Right kidney (tissue), 1 donor: ENCODE measurements around the gene GRIN3A.

Experiments
- DNase-seq: peaks from one replicate; pipeline ENCODE4 v3.0.0-alpha.2; 2016

GRIN3A gene

GRCh38 chr9:101705135-101705661 lies 33.2 kb downstream of the GRIN3A start:
- peak; percentile 35 for DNase-seq

GRCh38 chr9:101702257-101702656 lies 36.2 kb downstream of the GRIN3A start:
- no peak for DNase-seq

- no peak for DNase-seq
Measured at GRCh38 chr9:101693546-101694336, 44.7 kb downstream of the GRIN3A start.

- no peak for DNase-seq
Measured at GRCh38 chr9:101691657-101692056, 46.8 kb downstream of the GRIN3A start.

GRCh38 chr9:101689039-101689438 lies 49.4 kb downstream of the GRIN3A start:
- DNase-seq: no peak

GRCh38 chr9:101684665-101685064 lies 53.8 kb downstream of the GRIN3A start:
- DNase-seq: no peak

- no peak for DNase-seq
Measured at GRCh38 chr9:101683236-101683635, 55.2 kb downstream of the GRIN3A start.

- no peak for DNase-seq
Measured at GRCh38 chr9:101677861-101678260, 60.6 kb downstream of the GRIN3A start.

- DNase-seq: no peak
Measured at GRCh38 chr9:101675341-101675740, 63.1 kb downstream of the GRIN3A start.

- DNase-seq: no peak
Measured at GRCh38 chr9:101674165-101674564, 64.3 kb downstream of the GRIN3A start.

- DNase-seq: no peak
Measured at GRCh38 chr9:101673642-101674041, 64.8 kb downstream of the GRIN3A start.

GRCh38 chr9:101671567-101671966 lies 66.9 kb downstream of the GRIN3A start:
- no peak for DNase-seq

- no peak for DNase-seq
Measured at GRCh38 chr9:101668421-101668820, 70.0 kb downstream of the GRIN3A start.

- no peak for DNase-seq
Measured at GRCh38 chr9:101664453-101664852, 74.0 kb downstream of the GRIN3A start.

GRCh38 chr9:101652601-101653175 lies 85.8 kb downstream of the GRIN3A start:
- DNase-seq: no peak

GRCh38 chr9:101650142-101650541 lies 88.3 kb downstream of the GRIN3A start:
- no peak for DNase-seq

GRCh38 chr9:101648493-101648892 lies 90.0 kb downstream of the GRIN3A start:
- no peak for DNase-seq

GRCh38 chr9:101639785-101640665 lies 98.4 kb downstream of the GRIN3A start:
- DNase-seq: no peak

GRCh38 chr9:101639311-101639710 lies 99.1 kb downstream of the GRIN3A start:
- DNase-seq: no peak

GRCh38 chr9:101636247-101636646 lies 102.2 kb downstream of the GRIN3A start:
- no peak for DNase-seq

GRCh38 chr9:101635473-101635872 lies 103.0 kb downstream of the GRIN3A start:
- no peak for DNase-seq

GRCh38 chr9:101634741-101635409 lies 103.6 kb downstream of the GRIN3A start:
- no peak for DNase-seq
